Measurements from ENCODE around the gene DSTN.

Gene DSTN

DNA sequence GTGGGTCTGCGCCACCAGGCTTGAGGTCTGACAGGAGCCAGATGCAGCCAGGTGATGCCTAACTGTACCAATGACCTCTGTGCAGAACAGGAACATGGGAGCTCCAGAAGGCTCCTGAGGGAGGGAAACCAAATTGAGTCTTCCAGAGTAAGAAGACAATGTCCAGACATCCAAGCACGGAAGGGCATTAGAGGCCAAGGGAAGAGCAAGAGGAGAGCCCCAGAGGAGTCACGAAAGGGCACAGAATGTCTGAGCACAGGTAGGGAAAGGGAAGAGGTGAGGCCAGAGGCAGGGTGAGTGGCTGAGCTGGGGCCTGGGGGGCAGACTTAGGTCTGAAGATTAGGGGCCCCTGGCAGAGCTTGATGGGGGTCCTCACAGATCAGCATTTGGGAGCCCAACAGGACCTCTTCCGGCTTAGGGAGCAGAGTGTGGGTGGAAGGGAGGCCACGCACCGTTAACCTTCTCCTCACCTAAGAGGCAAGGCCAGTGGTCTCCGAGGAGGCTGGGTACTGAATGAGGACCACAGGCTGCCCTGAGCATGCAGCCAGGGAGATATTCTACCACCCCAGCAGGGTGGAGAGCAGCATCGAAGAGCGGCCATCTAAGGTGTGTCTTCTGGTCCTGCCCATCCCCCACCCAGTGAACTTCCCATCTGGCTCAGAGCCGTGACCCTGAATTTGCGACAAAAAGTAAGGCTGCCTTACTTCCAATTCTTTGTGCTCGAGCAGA lies 70.4 kb downstream of the DSTN start:
- DNase-seq (ENCODE audit: low read depth) = no peak
- no peak for TF ChIP-seq CTCF (conservative IDR thresholded peaks at IDR 0.05; ENCODE audit: low read depth, low read length)
- no peak overlapping the region for H3K4me3 ChIP-seq (ENCODE audit: low read length)

- DNase-seq (ENCODE audit: low read depth) = no peak
- H3K4me3 ChIP-seq (ENCODE audit: low read length) = no peak overlapping the region
- TF ChIP-seq CTCF (conservative IDR thresholded peaks at IDR 0.05; ENCODE audit: low read depth, low read length) = no peak
Observed at GRCh38 chr20:17640875-17641378, 71.1 kb downstream of the DSTN start.

- no peak for TF ChIP-seq CTCF (conservative IDR thresholded peaks at IDR 0.05; ENCODE audit: low read depth, low read length)
- DNase-seq (ENCODE audit: low read depth) = no peak
- H3K4me3 ChIP-seq (ENCODE audit: low read length) = no peak overlapping the region
Observed at GRCh38 chr20:17641520-17641964, 71.7 kb downstream of the DSTN start.

DNA sequence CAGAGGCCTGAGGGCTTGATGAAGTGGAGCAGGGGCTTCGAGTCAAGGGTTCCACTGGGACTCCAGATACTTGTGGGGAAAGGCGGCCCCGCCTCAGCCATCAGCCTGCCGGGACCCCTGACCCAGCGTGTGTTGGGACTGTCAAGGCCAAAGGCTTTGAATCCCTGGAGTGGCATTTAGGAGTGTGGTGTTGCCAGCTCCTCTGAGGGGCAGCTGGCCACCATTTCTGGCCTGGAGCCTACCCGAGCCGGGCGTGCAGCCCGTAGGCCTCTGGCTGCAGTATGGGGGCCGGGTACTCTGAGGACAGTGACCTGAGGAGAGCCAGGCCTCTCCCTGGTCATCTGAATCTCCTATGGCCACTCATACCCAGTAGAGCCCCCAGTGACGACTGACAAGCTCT lies 72.1 kb downstream of the DSTN start:
- no peak overlapping the region for H3K4me3 ChIP-seq (ENCODE audit: low read length)
- no peak for DNase-seq (ENCODE audit: low read depth)
- no peak for TF ChIP-seq CTCF (conservative IDR thresholded peaks at IDR 0.05; ENCODE audit: low read depth, low read length)

- no peak for DNase-seq (ENCODE audit: low read depth)
- TF ChIP-seq CTCF (conservative IDR thresholded peaks at IDR 0.05; ENCODE audit: low read depth, low read length) = no peak
- no peak overlapping the region for H3K4me3 ChIP-seq (ENCODE audit: low read length)
Observed at GRCh38 chr20:17642404-17643269, 72.8 kb downstream of the DSTN start.

- no peak for DNase-seq (ENCODE audit: low read depth)
Observed at GRCh38 chr20:17643531-17644188, 73.8 kb downstream of the DSTN start.

More at GRCh38 chr20:17643531-17644188, 73.8 kb downstream of the DSTN start:
- TF ChIP-seq CTCF (conservative IDR thresholded peaks at IDR 0.05; ENCODE audit: low read depth, low read length) = no peak
- H3K4me3 ChIP-seq (ENCODE audit: low read length) = no peak overlapping the region
